Erythroblast (primary cell): ENCODE data around the gene WIPF2.

ENCODE experiments used
- GATA1 ChIP-seq: IDR thresholded peaks from 2 replicates; pipeline ENCODE4 v1.6.1; 2011; ENCODE audit warnings: low read depth, mild to moderate bottlenecking, control low read depth, low read length, moderate library complexity
- POLR2A ChIP-seq: IDR thresholded peaks from 2 replicates; pipeline ENCODE4 v1.6.1; 2011; ENCODE audit warnings: mild to moderate bottlenecking, low read length

- TF ChIP-seq POLR2A (no peak), GATA1 (no peak)
Observed at GRCh38 chr17:40315206-40315605, 96.1 kb downstream of the WIPF2 start.
